GM19468 (cell line): ENCODE measurements around the gene ANKRD2.

Experiments used
- ATAC-seq: cut with Tn5 transposase; IDR thresholded peaks from one replicate; pipeline ENCODE4 v1.9.1; 2021; ENCODE audit warnings: mild to moderate bottlenecking, moderate library complexity, moderate number of reproducible peaks; ENCODE audit not compliant: unreplicated experiment; ENCODE audit errors: extremely low read depth

Gene ANKRD2

GRCh38 chr10:97590748-97591495 lies 18.3 kb downstream of the ANKRD2 start:
- no peak for ATAC-seq

- no peak for ATAC-seq
Observed at GRCh38 chr10:97593421-97593820, 20.8 kb downstream of the ANKRD2 start.

- ATAC-seq: no peak
Observed at GRCh38 chr10:97596101-97597082, 23.8 kb downstream of the ANKRD2 start.

GRCh38 chr10:97597778-97598177 lies 25.2 kb downstream of the ANKRD2 start:
- no peak for ATAC-seq

- no peak for ATAC-seq
Observed at GRCh38 chr10:97598407-97599271, 26.1 kb downstream of the ANKRD2 start.

GRCh38 chr10:97599272-97599619 lies 26.7 kb downstream of the ANKRD2 start:
- no peak for ATAC-seq

- ATAC-seq: no peak
Observed at GRCh38 chr10:97600616-97601015, 28.0 kb downstream of the ANKRD2 start.

GRCh38 chr10:97601268-97602215 lies 29.0 kb downstream of the ANKRD2 start:
- ATAC-seq: no peak

- ATAC-seq: no peak
Observed at GRCh38 chr10:97607095-97607636, 34.6 kb downstream of the ANKRD2 start.

- no peak for ATAC-seq
Observed at GRCh38 chr10:97608991-97609561, 36.5 kb downstream of the ANKRD2 start.

GRCh38 chr10:97611473-97611872 lies 38.9 kb downstream of the ANKRD2 start:
- no peak for ATAC-seq

GRCh38 chr10:97612386-97612785 lies 39.8 kb downstream of the ANKRD2 start:
- ATAC-seq: no peak

- ATAC-seq: no peak
Observed at GRCh38 chr10:97618285-97618684, 45.7 kb downstream of the ANKRD2 start.

- ATAC-seq: no peak
Observed at GRCh38 chr10:97618733-97619132, 46.2 kb downstream of the ANKRD2 start.

- ATAC-seq: no peak
Observed at GRCh38 chr10:97623277-97623676, 50.7 kb downstream of the ANKRD2 start.

- ATAC-seq: no peak
Observed at GRCh38 chr10:97627731-97628130, 55.2 kb downstream of the ANKRD2 start.

GRCh38 chr10:97628228-97628627 lies 55.6 kb downstream of the ANKRD2 start:
- ATAC-seq: no peak

- ATAC-seq: no peak
Observed at GRCh38 chr10:97629289-97629688, 56.7 kb downstream of the ANKRD2 start.

- ATAC-seq: no peak
Observed at GRCh38 chr10:97631098-97631497, 58.5 kb downstream of the ANKRD2 start.
